ENCODE measurements around the gene TMEM53.

The TMEM53 gene

DNA sequence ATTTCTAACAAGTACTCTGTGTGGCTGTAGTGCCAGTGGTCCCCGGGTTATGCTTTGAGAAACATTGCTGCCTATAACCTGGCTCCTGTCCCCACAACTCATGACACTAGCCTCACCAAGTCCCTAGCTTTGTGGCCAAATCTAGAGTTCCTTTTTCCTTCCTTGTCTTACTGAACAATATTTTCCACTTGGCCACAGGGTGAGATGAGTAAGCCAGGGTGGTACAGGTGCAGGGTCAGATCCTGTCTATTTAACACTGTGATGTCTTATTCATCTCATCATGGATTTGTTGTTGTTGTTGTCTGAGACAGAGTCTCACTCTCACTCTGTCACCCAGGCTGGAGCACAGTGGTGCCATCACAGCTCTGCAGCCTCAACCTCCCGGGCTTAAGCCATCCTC is 18.9 kb upstream of the TMEM53 start:
- H3K4me3 ChIP-seq (ENCODE audit: low read depth, low read length) = no peak overlapping the region
- TF ChIP-seq, protein P1, sequence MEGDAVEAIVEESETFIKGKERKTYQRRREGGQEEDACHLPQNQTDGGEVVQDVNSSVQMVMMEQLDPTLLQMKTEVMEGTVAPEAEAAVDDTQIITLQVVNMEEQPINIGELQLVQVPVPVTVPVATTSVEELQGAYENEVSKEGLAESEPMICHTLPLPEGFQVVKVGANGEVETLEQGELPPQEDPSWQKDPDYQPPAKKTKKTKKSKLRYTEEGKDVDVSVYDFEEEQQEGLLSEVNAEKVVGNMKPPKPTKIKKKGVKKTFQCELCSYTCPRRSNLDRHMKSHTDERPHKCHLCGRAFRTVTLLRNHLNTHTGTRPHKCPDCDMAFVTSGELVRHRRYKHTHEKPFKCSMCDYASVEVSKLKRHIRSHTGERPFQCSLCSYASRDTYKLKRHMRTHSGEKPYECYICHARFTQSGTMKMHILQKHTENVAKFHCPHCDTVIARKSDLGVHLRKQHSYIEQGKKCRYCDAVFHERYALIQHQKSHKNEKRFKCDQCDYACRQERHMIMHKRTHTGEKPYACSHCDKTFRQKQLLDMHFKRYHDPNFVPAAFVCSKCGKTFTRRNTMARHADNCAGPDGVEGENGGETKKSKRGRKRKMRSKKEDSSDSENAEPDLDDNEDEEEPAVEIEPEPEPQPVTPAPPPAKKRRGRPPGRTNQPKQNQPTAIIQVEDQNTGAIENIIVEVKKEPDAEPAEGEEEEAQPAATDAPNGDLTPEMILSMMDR (IDR thresholded peaks at IDR 0.05; ENCODE audit: low read depth, low read length) = no peak
- in situ Hi-C loops (cut with HindIII; ENCODE audit: low sequenced_read_pairs) = no loop called here
- DNase-seq (ENCODE audit: low read depth, low spot score) = no peak

DNA sequence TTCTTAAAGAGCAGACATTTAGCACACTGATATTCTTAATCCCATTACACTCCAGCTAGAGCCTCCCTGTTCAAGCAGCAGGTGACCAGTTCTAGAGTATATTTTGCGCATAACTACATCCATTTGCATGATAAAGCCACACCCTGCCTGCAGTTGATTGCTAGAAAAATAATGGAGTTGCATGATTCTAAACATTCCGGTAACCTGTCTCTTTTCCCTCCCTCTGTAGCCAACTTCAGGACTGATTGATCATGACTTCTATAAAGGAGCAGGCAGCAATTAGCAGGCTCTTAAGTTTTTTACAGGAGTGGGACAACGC is 15.1 kb upstream of the TMEM53 start:
- no peak for DNase-seq (ENCODE audit: low read depth, low spot score)
- H3K4me3 ChIP-seq (ENCODE audit: low read depth, low read length) = no peak overlapping the region
- TF ChIP-seq, protein P1 (IDR thresholded peaks at IDR 0.05; ENCODE audit: low read depth, low read length) = no peak
- in situ Hi-C loops (cut with HindIII; ENCODE audit: low sequenced_read_pairs) = no loop called here

DNA sequence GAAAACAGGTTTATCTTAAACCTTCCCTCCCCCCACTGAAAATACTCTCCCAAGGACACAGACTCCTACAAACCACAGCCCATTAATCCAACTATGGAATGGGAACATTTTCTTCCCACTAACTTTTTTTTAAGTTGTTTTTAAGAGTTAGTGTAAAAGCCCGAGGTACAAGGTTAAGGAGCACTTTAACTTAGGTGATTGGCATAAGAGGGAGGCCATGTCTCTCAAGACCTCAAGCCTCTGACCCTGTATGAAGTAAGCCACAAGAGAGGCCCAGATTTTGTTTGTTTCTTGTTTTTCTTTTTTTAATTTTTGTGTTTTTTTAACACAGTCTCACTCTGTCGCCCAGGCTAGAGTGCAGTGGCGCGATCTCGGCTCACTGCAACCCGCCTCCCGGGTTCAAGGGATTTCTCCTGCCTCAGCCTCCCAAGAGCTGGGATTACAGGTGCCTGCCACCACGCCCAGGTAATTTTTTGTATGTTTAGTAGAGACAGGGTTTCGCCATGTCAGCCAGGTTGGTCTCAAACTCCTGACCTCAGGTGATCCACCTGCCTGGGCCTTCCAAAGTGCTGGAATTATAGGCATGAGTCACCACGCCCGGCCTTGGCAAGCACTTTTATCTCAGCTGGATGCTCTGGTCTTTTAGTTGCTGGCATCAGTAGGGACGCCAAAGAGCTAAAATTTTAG is 14.6 kb upstream of the TMEM53 start:
- TF ChIP-seq, protein P1 (IDR thresholded peaks at IDR 0.05; ENCODE audit: low read depth, low read length) = no peak
- no peak for DNase-seq (ENCODE audit: low read depth, low spot score)
- no peak overlapping the region for H3K4me3 ChIP-seq (ENCODE audit: low read depth, low read length)
- in situ Hi-C loops (cut with HindIII; ENCODE audit: low sequenced_read_pairs) = no loop called here

DNA sequence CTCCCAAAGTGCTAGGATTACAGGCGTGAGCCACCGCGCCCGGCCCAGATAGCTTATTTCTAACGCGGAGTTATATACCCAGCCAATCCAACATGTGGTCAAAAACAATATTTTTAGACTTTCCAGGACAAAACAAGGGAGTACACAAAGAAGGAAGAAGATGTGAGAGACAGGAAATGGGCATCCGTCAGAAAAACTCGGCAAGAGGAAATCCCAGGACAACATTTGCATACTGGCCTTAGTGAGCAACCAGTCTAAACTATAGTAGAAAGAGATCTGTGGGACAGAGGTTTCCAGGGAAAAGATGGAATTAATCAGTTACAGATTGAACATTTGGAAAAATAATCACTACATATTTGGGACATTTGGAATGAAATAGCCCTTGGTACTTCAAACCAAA is 11.6 kb upstream of the TMEM53 start:
- no peak overlapping the region for H3K4me3 ChIP-seq (ENCODE audit: low read depth, low read length)
- DNase-seq (ENCODE audit: low read depth, low spot score) = no peak
- in situ Hi-C loops (cut with HindIII; ENCODE audit: low sequenced_read_pairs) = no loop called here
- TF ChIP-seq, protein P1 (IDR thresholded peaks at IDR 0.05; ENCODE audit: low read depth, low read length) = no peak

DNA sequence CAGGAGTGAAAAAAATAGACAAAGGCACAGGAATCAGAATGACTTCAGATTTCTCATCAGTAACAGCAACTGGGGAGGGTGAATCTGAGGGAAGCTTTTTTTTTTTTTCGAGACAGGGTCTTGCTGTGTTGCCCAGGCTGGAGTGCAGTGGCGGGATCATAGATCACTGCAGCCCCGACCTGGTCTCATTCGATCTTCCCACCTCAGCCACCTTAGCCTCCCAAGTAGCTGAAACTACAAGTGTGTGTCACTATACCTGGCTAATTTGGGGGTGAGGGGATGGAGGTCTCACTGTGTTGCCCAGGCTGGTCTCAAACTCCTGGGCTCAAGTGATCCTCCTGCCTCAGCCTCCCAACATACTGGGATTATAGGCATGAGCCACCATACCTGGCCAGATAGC is 10.9 kb upstream of the TMEM53 start:
- DNase-seq (ENCODE audit: low read depth, low spot score) = no peak
- H3K4me3 ChIP-seq (ENCODE audit: low read depth, low read length) = no peak overlapping the region
- in situ Hi-C loops (cut with HindIII; ENCODE audit: low sequenced_read_pairs) = no loop called here
- TF ChIP-seq, protein P1 (IDR thresholded peaks at IDR 0.05; ENCODE audit: low read depth, low read length) = no peak

DNA sequence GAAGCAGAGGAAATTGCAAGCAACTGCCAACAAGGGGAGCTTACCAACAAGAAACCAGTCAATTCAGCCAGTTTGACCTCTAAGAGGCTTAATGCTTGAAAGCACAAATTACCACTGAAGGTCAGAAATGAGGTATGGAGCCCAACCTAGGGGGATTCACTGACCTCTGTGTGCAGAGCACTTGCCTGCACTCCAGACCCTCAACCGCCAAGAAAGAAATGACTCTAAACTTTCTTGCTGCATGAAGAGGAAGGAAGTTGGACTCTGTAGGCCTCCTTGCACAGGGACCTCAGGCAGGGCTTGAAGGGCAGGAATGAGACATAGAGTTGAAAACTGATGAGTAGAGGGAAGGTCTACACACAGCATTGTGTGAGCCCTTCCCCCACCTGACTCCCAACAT is 10.2 kb upstream of the TMEM53 start:
- TF ChIP-seq, protein P1 (IDR thresholded peaks at IDR 0.05; ENCODE audit: low read depth, low read length) = no peak
- no peak for DNase-seq (ENCODE audit: low read depth, low spot score)
- no peak overlapping the region for H3K4me3 ChIP-seq (ENCODE audit: low read depth, low read length)
- in situ Hi-C loops (cut with HindIII; ENCODE audit: low sequenced_read_pairs) = no loop called here

DNA sequence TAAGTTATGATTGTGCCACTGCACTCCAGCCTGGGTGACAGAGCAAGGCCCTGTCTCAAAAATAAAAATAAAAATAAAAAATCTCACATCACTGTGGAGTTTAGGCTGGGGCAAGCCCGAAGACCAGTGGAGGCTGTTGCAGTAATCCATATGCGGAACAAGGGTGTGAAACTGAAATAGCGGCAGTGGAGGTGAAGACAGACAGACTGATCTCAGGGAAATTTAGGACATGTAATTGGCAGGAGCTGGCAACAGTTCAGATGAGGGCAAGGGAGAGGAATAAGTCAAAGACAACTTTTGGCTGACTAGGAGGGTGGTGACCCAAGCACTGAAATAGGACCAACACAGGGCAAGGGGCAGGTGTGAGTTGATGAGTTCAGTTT is 8.6 kb upstream of the TMEM53 start:
- TF ChIP-seq, protein P1 (IDR thresholded peaks at IDR 0.05; ENCODE audit: low read depth, low read length) = no peak
- in situ Hi-C loops (cut with HindIII; ENCODE audit: low sequenced_read_pairs) = no loop called here
- DNase-seq (ENCODE audit: low read depth, low spot score) = no peak
- H3K4me3 ChIP-seq (ENCODE audit: low read depth, low read length) = no peak overlapping the region
